Measurements from ENCODE around the gene FRK.

- TF ChIP-seq CTCF (IDR thresholded peaks at IDR 0.05) (no peak), POLR2A (IDR thresholded peaks at IDR 0.05) (no peak)
Observed at GRCh38 chr6:115958958-115959357, 101.7 kb downstream of the FRK start.
